AG09309 (cell line): ENCODE results near the gene SCP2.

ENCODE experiments used
- DNase-seq: peaks from one replicate; pipeline ENCODE4 v3.0.0-alpha.2; 2010; ENCODE audit warnings: low read depth
- H3K4me3 ChIP-seq: 2 replicates; pipeline ENCODE4 v1.5.1; 2011; ENCODE audit warnings: mild to moderate bottlenecking, low read depth, low read length, moderate library complexity; ENCODE audit not compliant: control insufficient read depth
- CTCF ChIP-seq: IDR thresholded peaks from 2 replicates; pipeline ENCODE4 v1.5.1; 2011; ENCODE audit warnings: mild to moderate bottlenecking, low read depth, low read length, inconsistent platforms; ENCODE audit not compliant: insufficient read depth, control insufficient read depth; ENCODE audit errors: missing control alignments

SCP2 gene

GRCh38 chr1:53093778-53094532 lies 166.9 kb downstream of the SCP2 start:
- no peak for TF ChIP-seq CTCF
- H3K4me3 ChIP-seq, result no peak overlapping the region
- no peak for DNase-seq

GRCh38 chr1:53094533-53094919 lies 167.4 kb downstream of the SCP2 start:
- no peak for DNase-seq

More at GRCh38 chr1:53094533-53094919, 167.4 kb downstream of the SCP2 start:
- no peak for TF ChIP-seq CTCF
- no peak overlapping the region for H3K4me3 ChIP-seq
